ENCODE results near the gene TAF8. TPM values are rescaled to one million over a fixed set of nuclear protein-coding genes. Genes with fewer than 3 reads are reported as not detected.

TAF8 gene
- total RNA-seq, 4 donors from 2014 or later: 15.8 to 24.0 (median 18.9) TPM

DNA sequence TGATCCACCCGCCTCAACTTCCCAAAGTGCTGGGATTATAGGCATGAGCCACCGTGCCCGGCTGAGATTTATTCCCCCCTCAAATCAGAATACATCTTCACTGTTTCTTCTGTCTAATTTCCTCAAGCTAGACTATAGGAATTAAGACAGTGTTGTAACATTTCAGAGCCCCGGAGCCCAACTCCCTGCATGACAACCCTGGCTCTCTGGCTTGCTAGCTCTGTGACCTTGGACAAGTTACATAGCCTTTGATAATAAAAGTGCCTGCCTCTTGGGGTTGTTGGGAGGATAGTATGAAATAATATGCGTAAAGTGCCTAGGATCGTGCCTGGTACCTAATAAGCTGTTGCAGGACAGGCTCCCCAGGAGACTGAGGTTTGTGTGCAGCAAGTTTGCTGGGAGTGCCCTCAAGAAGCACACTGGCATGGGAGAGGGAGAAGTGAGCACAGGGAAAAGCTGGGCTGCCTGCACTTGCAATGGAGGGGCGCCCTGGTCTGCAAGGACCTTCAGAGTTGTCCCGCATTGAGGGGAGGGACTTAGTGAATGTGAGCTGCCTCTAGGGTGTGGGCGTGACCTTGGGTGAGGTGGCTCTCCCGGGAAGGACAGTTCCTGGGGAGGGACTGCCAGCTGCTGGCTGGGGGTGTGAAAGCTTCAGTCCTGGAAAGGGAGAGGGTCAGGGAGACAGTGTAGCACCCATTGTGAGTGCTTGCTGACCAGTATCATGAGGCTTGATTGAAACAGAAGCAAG is 43.4 kb downstream of the TAF8 start:
- WGBS, 2 donors: 60 to 61% methylated on average over 10 of the region's 10 CpGs
- TF ChIP-seq POLR2A (IDR thresholded peaks at IDR 0.05): no peak
- TF ChIP-seq, protein P1, sequence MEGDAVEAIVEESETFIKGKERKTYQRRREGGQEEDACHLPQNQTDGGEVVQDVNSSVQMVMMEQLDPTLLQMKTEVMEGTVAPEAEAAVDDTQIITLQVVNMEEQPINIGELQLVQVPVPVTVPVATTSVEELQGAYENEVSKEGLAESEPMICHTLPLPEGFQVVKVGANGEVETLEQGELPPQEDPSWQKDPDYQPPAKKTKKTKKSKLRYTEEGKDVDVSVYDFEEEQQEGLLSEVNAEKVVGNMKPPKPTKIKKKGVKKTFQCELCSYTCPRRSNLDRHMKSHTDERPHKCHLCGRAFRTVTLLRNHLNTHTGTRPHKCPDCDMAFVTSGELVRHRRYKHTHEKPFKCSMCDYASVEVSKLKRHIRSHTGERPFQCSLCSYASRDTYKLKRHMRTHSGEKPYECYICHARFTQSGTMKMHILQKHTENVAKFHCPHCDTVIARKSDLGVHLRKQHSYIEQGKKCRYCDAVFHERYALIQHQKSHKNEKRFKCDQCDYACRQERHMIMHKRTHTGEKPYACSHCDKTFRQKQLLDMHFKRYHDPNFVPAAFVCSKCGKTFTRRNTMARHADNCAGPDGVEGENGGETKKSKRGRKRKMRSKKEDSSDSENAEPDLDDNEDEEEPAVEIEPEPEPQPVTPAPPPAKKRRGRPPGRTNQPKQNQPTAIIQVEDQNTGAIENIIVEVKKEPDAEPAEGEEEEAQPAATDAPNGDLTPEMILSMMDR (IDR thresholded peaks at IDR 0.05): no peak
- no peak for DNase-seq (ENCODE audit: low spot score in 2 of 2)
- no peak overlapping the region for H3K4me3 ChIP-seq (ENCODE audit: low read depth, poor library complexity, severe bottlenecking)
- intact Hi-C loops (cut with DNase I; ENCODE audit: low total_unique reads): no loop called here

GRCh38 chr6:42095094-42095493 is 44.8 kb downstream of the TAF8 start:
- H3K4me3 ChIP-seq (ENCODE audit: low read depth, poor library complexity, severe bottlenecking): no peak overlapping the region
- intact Hi-C loops (cut with DNase I; ENCODE audit: low total_unique reads): no loop called here
- TF ChIP-seq, protein P1 (IDR thresholded peaks at IDR 0.05): no peak
- TF ChIP-seq POLR2A (IDR thresholded peaks at IDR 0.05): no peak
- no peak for DNase-seq (ENCODE audit: low spot score in 2 of 2)
- 56 to 57% methylated on average over 1 of the region's 1 CpG for WGBS, 2 donors

DNA sequence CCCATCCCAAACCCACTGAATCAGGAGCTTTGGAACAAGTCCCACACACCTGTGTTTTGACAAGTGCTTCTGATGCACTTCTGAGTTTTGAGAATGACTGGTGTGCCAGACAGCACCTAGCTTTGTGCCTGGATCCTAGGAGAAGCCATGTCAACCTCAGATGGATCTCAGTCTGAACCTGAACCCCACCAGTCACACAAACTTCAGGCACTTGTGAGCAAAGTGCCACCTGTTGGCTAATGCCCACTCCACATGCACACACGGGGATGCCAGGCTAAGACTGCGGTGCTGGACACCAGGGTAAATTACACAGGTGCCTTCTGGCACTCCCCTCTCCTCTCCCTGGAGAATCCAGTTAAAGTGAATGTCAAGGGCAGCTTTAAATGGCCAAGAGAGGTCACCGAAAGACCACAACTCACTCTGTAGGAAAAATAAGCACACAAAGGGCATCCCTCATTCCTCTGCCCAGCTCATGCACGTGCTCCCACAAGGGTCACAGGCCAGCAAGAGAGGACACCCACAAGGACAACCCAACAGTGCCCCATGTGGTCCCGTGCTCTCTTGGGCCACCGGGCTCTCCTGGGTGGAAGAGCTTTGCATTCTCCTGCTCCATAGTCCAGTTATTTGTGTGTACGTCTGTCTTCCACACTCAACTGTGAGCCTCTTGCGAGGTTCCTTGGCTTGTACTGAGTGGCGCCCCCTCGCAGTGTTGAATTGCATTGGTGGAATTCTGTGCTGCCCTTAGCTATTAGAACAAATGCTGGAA is 45.6 kb downstream of the TAF8 start:
- TF ChIP-seq, protein P1 (IDR thresholded peaks at IDR 0.05): no peak
- TF ChIP-seq POLR2A (IDR thresholded peaks at IDR 0.05): no peak
- intact Hi-C loops (cut with DNase I; ENCODE audit: low total_unique reads): no loop called here
- DNase-seq (ENCODE audit: low spot score in 2 of 2): no peak
- H3K4me3 ChIP-seq (ENCODE audit: low read depth, poor library complexity, severe bottlenecking): no peak overlapping the region
- 69 to 80% methylated on average over 9 to 10 of the region's 10 CpGs for WGBS, 2 donors

GRCh38 chr6:42099340-42100028 is 49.2 kb downstream of the TAF8 start:
- TF ChIP-seq, protein P1 (IDR thresholded peaks at IDR 0.05): no peak
- no peak for TF ChIP-seq POLR2A (IDR thresholded peaks at IDR 0.05)
- WGBS, 2 donors: 21 to 34% methylated on average over 13 of the region's 13 CpGs
- DNase-seq (ENCODE audit: low spot score in 2 of 2): peak; percentile 73 to 91
- no peak overlapping the region for H3K4me3 ChIP-seq (ENCODE audit: low read depth, poor library complexity, severe bottlenecking)
- intact Hi-C loops (cut with DNase I; ENCODE audit: low total_unique reads): no loop called here

GRCh38 chr6:42100029-42100901 is 49.9 kb downstream of the TAF8 start:
- TF ChIP-seq, protein P1 (IDR thresholded peaks at IDR 0.05): no peak
- no peak for TF ChIP-seq POLR2A (IDR thresholded peaks at IDR 0.05)
- WGBS, 2 donors: 52 to 53% methylated on average over 14 of the region's 14 CpGs
- intact Hi-C loops (cut with DNase I; ENCODE audit: low total_unique reads): no loop called here
- no peak for DNase-seq (ENCODE audit: low spot score in 2 of 2)
- H3K4me3 ChIP-seq (ENCODE audit: low read depth, poor library complexity, severe bottlenecking): no peak overlapping the region

Data from lower leg skin (tissue), 4 donors.